NCI-H2029 (cell line): Measurements from ENCODE around the gene RPAIN.
A peak's percentile ranks its signal among the peaks of the same experiment; 100 is the strongest.

ENCODE experiments used
- DNase-seq: peaks from one replicate; lab custom pipeline; 2025; lab: John Stamatoyannopoulos, UW

RPAIN gene

GRCh38 chr17:5419959-5420653 lies at the start of gene RPAIN:
TSS of gene RPAIN (plus strand) at chr17:5420182. CDS start at chr17:5420211, 29 bp downstream.
- peak; percentile 84 for DNase-seq

- DNase-seq, result no peak
Measured at GRCh38 chr17:5370411-5370810, 49.6 kb upstream of the RPAIN start.

- no peak for DNase-seq
Measured at GRCh38 chr17:5373112-5373511, 46.9 kb upstream of the RPAIN start.

- no peak for DNase-seq
Measured at GRCh38 chr17:5378566-5379207, 41.3 kb upstream of the RPAIN start.

- no peak for DNase-seq
Measured at GRCh38 chr17:5379351-5380107, 40.5 kb upstream of the RPAIN start.

GRCh38 chr17:5380491-5381135 lies 39.4 kb upstream of the RPAIN start:
- no peak for DNase-seq

GRCh38 chr17:5381542-5381941 lies 38.4 kb upstream of the RPAIN start:
- DNase-seq, result no peak

GRCh38 chr17:5391678-5392077 lies 28.3 kb upstream of the RPAIN start:
- DNase-seq, result no peak

- DNase-seq, result no peak
Measured at GRCh38 chr17:5396612-5397011, 23.4 kb upstream of the RPAIN start.

GRCh38 chr17:5399767-5400166 lies 20.2 kb upstream of the RPAIN start:
- DNase-seq, result no peak

GRCh38 chr17:5405400-5405799 lies 14.6 kb upstream of the RPAIN start:
- DNase-seq, result no peak

- DNase-seq, result no peak
Measured at GRCh38 chr17:5408186-5408585, 11.8 kb upstream of the RPAIN start.

GRCh38 chr17:5410594-5411272 lies 9.2 kb upstream of the RPAIN start:
- no peak for DNase-seq

- DNase-seq, result no peak
Measured at GRCh38 chr17:5413682-5414081, 6.3 kb upstream of the RPAIN start.

GRCh38 chr17:5416901-5417300 lies 3.1 kb upstream of the RPAIN start:
- no peak for DNase-seq

- DNase-seq, result peak; percentile 34
Measured at GRCh38 chr17:5418858-5419355, 1.1 kb upstream of the RPAIN start.

GRCh38 chr17:5419356-5419958 lies 525 bp upstream of the RPAIN start, which contains the start of gene NUP88:
TSS of gene NUP88 (minus strand) at chr17:5419662. CDS start at chr17:5419650, 12 bp downstream.
- DNase-seq, result peak; percentile 84

GRCh38 chr17:5422505-5422904 lies 2.5 kb downstream of the RPAIN start:
- DNase-seq, result no peak

- DNase-seq, result no peak
Measured at GRCh38 chr17:5424909-5425308, 4.9 kb downstream of the RPAIN start.

- no peak for DNase-seq
Measured at GRCh38 chr17:5425826-5426225, 5.8 kb downstream of the RPAIN start.

- peak; percentile 81 for DNase-seq
Measured at GRCh38 chr17:5429191-5429887, 9.4 kb downstream of the RPAIN start.
